HEK293T (cell line): ENCODE measurements around the gene PRPF19.

Experiments
- CTCF ChIA-PET: fragments of 350-600 bp; formaldehyde crosslinking; extraction: SDS; loops from one replicate; lab custom pipeline; 2021; ENCODE audit warnings: antibody characterized with exemption, inconsistent platforms; lab: Yijun Ruan, JAX
- POLR2A ChIA-PET: fragments of 350-600 bp; formaldehyde crosslinking; extraction: SDS; loops from one replicate; lab custom pipeline; 2020; ENCODE audit warnings: antibody characterized with exemption, inconsistent platforms; lab: Yijun Ruan, JAX
- DNase-seq: peaks from one replicate; pipeline ENCODE4 v3.0.0; 2012; ENCODE audit warnings: mixed read lengths; ENCODE audit errors: extremely low spot score
- ARNT ChIP-seq: fragments of 450-650 bp; IDR thresholded peaks from 2 replicates; pipeline ENCODE4 v1.6.1; 2017; ENCODE audit warnings: mild to moderate bottlenecking
- BHLHE40 ChIP-seq: fragments of 450-650 bp; IDR thresholded peaks from 2 replicates; pipeline ENCODE4 v1.6.1; 2016; ENCODE audit warnings: mild to moderate bottlenecking, moderate library complexity, borderline replicate concordance
- CTBP1 ChIP-seq: fragments of 450-650 bp; IDR thresholded peaks from 2 replicates; pipeline ENCODE4 v1.6.1; 2016; ENCODE audit warnings: borderline replicate concordance
- ELF4 ChIP-seq: fragments of 450-650 bp; IDR thresholded peaks from 2 replicates; pipeline ENCODE4 v1.6.1; 2017; ENCODE audit warnings: antibody characterized with exemption
- FOXA1 ChIP-seq: fragments of 450-650 bp; IDR thresholded peaks from 2 replicates; pipeline ENCODE4 v1.6.1; 2016; ENCODE audit warnings: mild to moderate bottlenecking
- FOXK2 ChIP-seq: fragments of 450-650 bp; IDR thresholded peaks from 2 replicates; pipeline ENCODE4 v1.6.1; 2016; ENCODE audit warnings: mild to moderate bottlenecking
- FOXM1 ChIP-seq: fragments of 450-650 bp; IDR thresholded peaks from 2 replicates; pipeline ENCODE4 v1.6.1; 2017; ENCODE audit warnings: mild to moderate bottlenecking, borderline replicate concordance
- HDGF ChIP-seq: fragments of 450-650 bp; IDR thresholded peaks from 2 replicates; pipeline ENCODE4 v1.6.1; 2017; ENCODE audit warnings: antibody characterized with exemption, borderline replicate concordance
- L3MBTL2 ChIP-seq: fragments of 450-650 bp; conservative IDR thresholded peaks from 2 replicates; pipeline ENCODE4 v1.6.1; 2016; ENCODE audit warnings: mild to moderate bottlenecking
- LEF1 ChIP-seq: fragments of 450-650 bp; IDR thresholded peaks from 2 replicates; pipeline ENCODE4 v1.6.1; 2017; ENCODE audit warnings: mild to moderate bottlenecking, borderline replicate concordance
- NFRKB ChIP-seq: fragments of 450-650 bp; IDR thresholded peaks from 2 replicates; pipeline ENCODE4 v1.6.1; 2016; ENCODE audit warnings: mild to moderate bottlenecking, moderate library complexity
- SP1 ChIP-seq: fragments of 450-650 bp; IDR thresholded peaks from 2 replicates; pipeline ENCODE4 v1.6.1; 2017
- SUZ12 ChIP-seq: fragments of 450-650 bp; IDR thresholded peaks from 2 replicates; pipeline ENCODE4 v1.6.1; 2016; ENCODE audit warnings: mild to moderate bottlenecking
- TARDBP ChIP-seq: fragments of 450-650 bp; IDR thresholded peaks from 2 replicates; pipeline ENCODE4 v1.6.1; 2016
- ZNF384 ChIP-seq: fragments of 450-650 bp; IDR thresholded peaks from 2 replicates; pipeline ENCODE4 v1.6.1; 2016
- TF ChIP-seq, protein P1 (sequence below): fragments of 450-650 bp; IDR thresholded peaks from 2 replicates; pipeline ENCODE4 v1.6.1; 2016

Gene PRPF19

DNA sequence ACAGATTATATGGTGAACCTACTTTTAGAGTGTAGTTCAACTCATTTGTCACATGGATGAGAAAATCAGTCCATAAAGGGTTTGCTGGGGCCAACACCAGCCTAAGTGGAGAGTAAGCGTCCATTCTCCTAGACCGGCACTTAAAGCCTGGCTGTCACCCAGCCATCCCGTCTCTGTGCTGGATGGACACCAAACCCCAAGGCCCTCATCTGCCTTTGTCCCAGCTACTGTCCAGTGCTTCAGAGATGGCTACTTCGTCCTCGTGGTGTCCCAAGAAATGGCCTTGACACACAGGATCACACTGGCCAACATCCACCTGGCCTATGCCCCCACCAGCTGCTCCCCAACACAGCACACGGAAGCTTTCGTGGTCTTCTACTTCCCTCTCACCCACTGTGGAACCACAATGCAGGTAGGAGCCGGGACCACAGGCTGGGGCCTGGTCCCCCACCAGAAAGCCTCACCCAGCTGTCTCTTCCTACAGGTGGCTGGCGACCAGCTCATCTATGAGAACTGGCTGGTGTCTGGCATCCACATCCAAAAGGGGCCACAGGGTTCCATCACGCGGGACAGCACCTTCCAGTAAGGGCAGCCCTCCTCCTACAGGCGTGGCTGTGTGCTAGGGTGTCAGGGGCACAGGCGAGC lies 35.5 kb downstream of the PRPF19 start:
- TF ChIP-seq ARNT: no peak
- no peak for TF ChIP-seq SP1
- TF ChIP-seq SUZ12: no peak
- TF ChIP-seq LEF1: no peak
- no peak for TF ChIP-seq ELF4
- TF ChIP-seq FOXA1: no peak
- TF ChIP-seq FOXK2: no peak
- TF ChIP-seq TARDBP: no peak
- TF ChIP-seq HDGF: no peak
- TF ChIP-seq CTBP1: no peak
- TF ChIP-seq, protein P1, sequence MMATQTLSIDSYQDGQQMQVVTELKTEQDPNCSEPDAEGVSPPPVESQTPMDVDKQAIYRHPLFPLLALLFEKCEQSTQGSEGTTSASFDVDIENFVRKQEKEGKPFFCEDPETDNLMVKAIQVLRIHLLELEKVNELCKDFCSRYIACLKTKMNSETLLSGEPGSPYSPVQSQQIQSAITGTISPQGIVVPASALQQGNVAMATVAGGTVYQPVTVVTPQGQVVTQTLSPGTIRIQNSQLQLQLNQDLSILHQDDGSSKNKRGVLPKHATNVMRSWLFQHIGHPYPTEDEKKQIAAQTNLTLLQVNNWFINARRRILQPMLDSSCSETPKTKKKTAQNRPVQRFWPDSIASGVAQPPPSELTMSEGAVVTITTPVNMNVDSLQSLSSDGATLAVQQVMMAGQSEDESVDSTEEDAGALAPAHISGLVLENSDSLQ: no peak
- no peak for TF ChIP-seq ZNF384
- TF ChIP-seq NFRKB: no peak
- no peak for TF ChIP-seq BHLHE40
- CTCF ChIA-PET: interaction anchor here (1.1 kb wide), 1 partner anchor 11 kb away, joined by 3 read pairs; no protein-coding TSS in a partner anchor
- DNase-seq: no peak
- POLR2A ChIA-PET: no interaction called here

DNA sequence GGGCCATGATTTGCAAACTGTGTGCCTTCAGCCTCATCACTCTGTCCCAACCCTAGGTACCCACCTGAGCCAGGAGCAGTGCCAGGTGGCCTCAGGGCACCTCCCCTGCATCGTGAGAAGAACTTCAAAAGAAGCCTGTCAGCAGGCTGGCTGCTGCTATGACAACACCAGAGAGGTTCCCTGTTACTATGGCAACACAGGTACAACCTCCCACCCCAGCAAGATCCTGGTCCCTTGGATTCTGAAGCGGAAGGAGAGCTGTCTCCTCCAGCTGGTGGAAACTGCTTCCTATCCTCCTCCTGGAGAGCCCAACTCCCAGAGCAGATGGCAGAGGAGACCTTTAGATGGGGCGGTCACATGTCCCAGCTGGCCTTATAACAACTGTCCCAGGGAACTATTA lies 36.1 kb downstream of the PRPF19 start:
- TF ChIP-seq L3MBTL2: no peak
- no peak for TF ChIP-seq NFRKB
- no peak for TF ChIP-seq FOXA1
- no peak for TF ChIP-seq SUZ12
- no peak for TF ChIP-seq ELF4
- TF ChIP-seq ARNT: no peak
- TF ChIP-seq, protein P1: no peak
- TF ChIP-seq CTBP1: no peak
- no peak for TF ChIP-seq ZNF384
- no peak for TF ChIP-seq SP1
- TF ChIP-seq TARDBP: no peak
- TF ChIP-seq BHLHE40: no peak
- TF ChIP-seq FOXM1: no peak

DNA sequence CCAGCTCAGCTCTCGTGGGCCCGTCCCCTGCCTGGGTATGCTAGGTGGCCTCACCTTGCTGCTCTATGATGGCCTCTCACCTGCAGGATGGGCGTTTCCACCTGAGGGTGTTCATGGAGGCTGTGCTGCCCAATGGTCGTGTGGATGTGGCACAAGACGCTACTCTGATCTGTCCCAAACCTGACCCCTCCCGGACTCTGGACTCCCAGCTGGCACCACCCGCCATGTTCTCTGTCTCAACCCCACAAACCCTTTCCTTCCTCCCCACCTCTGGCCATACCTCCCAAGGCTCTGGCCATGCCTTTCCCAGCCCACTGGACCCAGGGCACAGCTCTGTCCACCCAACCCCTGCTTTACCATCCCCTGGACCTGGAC lies 36.9 kb downstream of the PRPF19 start:
- ChIA-PET POLR2A (no interaction called here), CTCF (no interaction called here)
- TF ChIP-seq SUZ12 (no peak), TARDBP (no peak), FOXK2 (no peak), BHLHE40 (no peak), HDGF (no peak), L3MBTL2 (no peak), SP1 (no peak), CTBP1 (no peak), ARNT (no peak), ZNF384 (no peak), ELF4 (no peak), FOXM1 (no peak), LEF1 (no peak), NFRKB (no peak), FOXA1 (no peak)
- TF ChIP-seq, protein P1: no peak
- no peak for DNase-seq

More for the DNA sequence above, 36.1 kb downstream of the PRPF19 start:
- no peak for DNase-seq
- POLR2A ChIA-PET: no interaction called here
- CTCF ChIA-PET: no interaction called here

DNA sequence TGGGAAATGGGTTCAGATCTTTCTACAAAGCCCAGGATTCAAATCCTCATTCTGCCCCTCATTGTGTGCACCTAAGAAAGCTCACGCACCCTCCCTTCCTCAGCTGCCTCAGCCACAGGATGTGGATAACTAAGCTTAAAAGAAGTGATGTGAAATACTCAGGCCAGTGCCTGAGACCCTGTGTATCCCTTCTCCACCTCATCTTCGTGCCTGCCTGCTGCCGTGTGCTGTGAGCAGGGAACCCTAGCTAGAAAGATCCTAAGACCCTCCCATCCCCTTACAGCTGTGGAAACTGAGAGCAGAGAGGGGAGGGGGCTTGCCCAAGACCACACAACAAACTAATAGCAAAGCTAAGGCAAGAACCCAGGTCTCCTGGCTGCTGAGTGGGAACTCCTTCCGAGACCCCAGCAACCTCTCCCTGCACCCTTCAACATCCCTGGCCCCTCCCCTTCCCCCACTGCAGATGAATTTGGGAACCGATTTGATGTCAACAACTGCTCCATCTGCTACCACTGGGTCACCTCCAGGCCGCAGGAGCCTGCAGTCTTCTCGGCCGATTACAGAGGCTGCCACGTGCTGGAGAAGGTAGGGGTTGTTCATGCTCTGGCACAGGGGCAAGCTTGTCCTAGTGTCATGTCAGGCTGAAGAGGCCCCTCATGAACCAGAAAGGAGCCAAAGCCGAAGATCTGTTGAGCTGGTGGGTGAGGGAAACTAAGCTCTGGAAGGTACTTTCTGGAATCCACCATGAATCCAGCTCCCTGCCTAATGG lies 37.5 kb downstream of the PRPF19 start:
- POLR2A ChIA-PET: no interaction called here
- CTCF ChIA-PET: no interaction called here
- TF ChIP-seq SUZ12: no peak
- no peak for TF ChIP-seq HDGF
- TF ChIP-seq BHLHE40: no peak
- no peak for TF ChIP-seq ELF4
- no peak for TF ChIP-seq CTBP1
- TF ChIP-seq SP1: no peak
- TF ChIP-seq NFRKB: no peak
- TF ChIP-seq LEF1: no peak
- no peak for TF ChIP-seq L3MBTL2
- TF ChIP-seq FOXK2: no peak
- TF ChIP-seq FOXA1: no peak
- no peak for TF ChIP-seq ZNF384
- no peak for TF ChIP-seq ARNT
- no peak for TF ChIP-seq TARDBP
- no peak for TF ChIP-seq FOXM1
- TF ChIP-seq, protein P1: no peak
- no peak for DNase-seq

DNA sequence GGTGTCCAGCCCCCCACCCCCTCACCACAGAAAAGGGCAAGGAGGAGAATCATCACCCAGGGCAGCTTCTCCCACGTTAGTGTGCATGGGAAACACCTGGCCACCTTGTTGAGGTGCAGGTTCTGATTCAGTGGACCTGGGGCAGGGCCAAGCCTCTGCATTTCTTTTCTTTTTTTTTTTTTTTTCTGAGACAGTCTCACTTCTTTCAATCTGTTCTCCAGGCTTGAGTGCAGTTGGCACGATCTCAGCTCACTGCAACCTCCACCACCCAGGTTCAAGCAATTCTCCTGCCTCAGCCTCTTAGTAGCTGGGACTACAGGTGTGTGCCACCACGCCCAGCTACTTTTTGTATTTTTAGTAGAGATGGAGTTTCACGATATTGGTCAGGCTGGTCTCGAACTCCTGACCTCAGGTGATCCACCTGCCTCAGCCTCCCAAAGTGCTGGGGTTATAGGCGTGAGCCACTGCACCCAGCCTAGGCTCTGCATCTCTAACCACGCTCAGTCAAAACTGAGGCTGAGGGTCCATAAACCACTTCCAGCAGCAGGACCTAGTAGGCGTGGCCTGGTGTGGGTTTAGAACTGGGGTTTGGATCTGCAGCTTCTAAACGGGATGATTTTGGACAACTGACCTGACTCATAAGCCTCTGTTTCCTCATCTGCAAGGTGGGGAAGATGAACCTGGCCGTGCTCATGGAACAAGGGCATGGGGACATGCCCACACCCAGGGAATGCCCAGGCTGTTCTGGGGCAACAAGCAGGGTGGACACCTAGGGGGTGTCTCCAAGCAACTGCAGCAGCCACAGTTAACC lies 38.3 kb downstream of the PRPF19 start:
- TF ChIP-seq BHLHE40 (no peak), L3MBTL2 (no peak), TARDBP (no peak), SP1 (no peak), FOXM1 (no peak), ELF4 (no peak), LEF1 (no peak), HDGF (no peak), NFRKB (no peak), ARNT (no peak), FOXK2 (no peak), SUZ12 (no peak), FOXA1 (no peak), ZNF384 (no peak), CTBP1 (no peak)
- TF ChIP-seq, protein P1: no peak
- CTCF ChIA-PET: no interaction called here
- POLR2A ChIA-PET: no interaction called here
- DNase-seq: no peak
